Loucy (cell line): ENCODE results near the gene PEAK3.

Source experiments
- H2AFZ ChIP-seq: fragments of 200-600 bp; sonication (generic); 2 replicates; pipeline ENCODE4 v1.6.0; 2016; ENCODE audit warnings: antibody characterized with exemption, mild to moderate bottlenecking, low read length, moderate library complexity
- H3F3A ChIP-seq: fragments of 200-600 bp; 2 replicates; pipeline ENCODE4 v1.6.0; 2016; ENCODE audit warnings: antibody characterized with exemption, low read depth, mild to moderate bottlenecking
- H3K27me3 ChIP-seq: fragments of 200-600 bp; sonication (generic); 2 replicates; pipeline ENCODE4 v1.6.1; 2014; ENCODE audit warnings: low read length, mild to moderate bottlenecking; ENCODE audit not compliant: insufficient read depth, poor library complexity, severe bottlenecking
- H3K36me3 ChIP-seq: fragments of 200-600 bp; sonication (generic); 2 replicates; pipeline ENCODE4 v1.6.1; 2016; ENCODE audit warnings: low read length; ENCODE audit not compliant: insufficient read depth
- H3K4me1 ChIP-seq: fragments of 200-600 bp; sonication (generic); 2 replicates; pipeline ENCODE4 v1.5.1; 2014; ENCODE audit warnings: low read length, mild to moderate bottlenecking; ENCODE audit not compliant: insufficient read depth, poor library complexity, severe bottlenecking
- H3K4me2 ChIP-seq: fragments of 200-600 bp; sonication (generic); 2 replicates; pipeline ENCODE4 v1.6.0; 2014; ENCODE audit warnings: antibody characterized with exemption, low read length, low read depth, mild to moderate bottlenecking; ENCODE audit not compliant: poor library complexity, severe bottlenecking
- H3K4me3 ChIP-seq: fragments of 200-600 bp; sonication (generic); 2 replicates; pipeline ENCODE4 v1.5.1; 2014; ENCODE audit warnings: low read length, mild to moderate bottlenecking, mixed read lengths; ENCODE audit not compliant: poor library complexity, severe bottlenecking
- H3K79me2 ChIP-seq: fragments of 200-600 bp; sonication (generic); 2 replicates; pipeline ENCODE4 v1.6.1; 2014; ENCODE audit warnings: low read length; ENCODE audit not compliant: insufficient read depth
- H3K9ac ChIP-seq: fragments of 200-600 bp; sonication (generic); 2 replicates; pipeline ENCODE4 v1.6.0; 2014; ENCODE audit warnings: mild to moderate bottlenecking, low read depth, low read length, moderate library complexity; ENCODE audit not compliant: poor library complexity, severe bottlenecking
- H3K9me2 ChIP-seq: fragments of 200-600 bp; sonication (generic); replicated peaks from 2 replicates; pipeline ENCODE4 v1.6.1; 2016; ENCODE audit warnings: low read depth, low read length, mixed read lengths
- H3K9me3 ChIP-seq: fragments of 200-600 bp; sonication (generic); 2 replicates; pipeline ENCODE4 v1.6.1; 2014; ENCODE audit warnings: mild to moderate bottlenecking, antibody characterized with exemption, low read length, low read depth; ENCODE audit not compliant: insufficient read depth
- H4K20me1 ChIP-seq: fragments of 200-600 bp; sonication (generic); 2 replicates; pipeline ENCODE4 v1.6.0; 2014; ENCODE audit warnings: antibody characterized with exemption, low read length, mild to moderate bottlenecking; ENCODE audit not compliant: insufficient read depth, poor library complexity, severe bottlenecking
- CTCF ChIP-seq: fragments of 200-600 bp; sonication (generic); conservative IDR thresholded peaks from 2 replicates; pipeline ENCODE4 v1.5.1; 2014; ENCODE audit warnings: mild to moderate bottlenecking, antibody characterized with exemption, low read length
- EZH2phosphoT487 ChIP-seq: fragments of 200-600 bp; IDR thresholded peaks from 2 replicates; pipeline ENCODE4 v1.6.1; 2018; ENCODE audit warnings: antibody characterized with exemption, mild to moderate bottlenecking, moderate library complexity, borderline replicate concordance

PEAK3 gene

GRCh38 chr19:2253106-2254063 lies 28.6 kb downstream of the PEAK3 start:
- H3K27me3 ChIP-seq, result no peaks in the 10 kb centered on the region
- no peak overlapping the region for H2AFZ ChIP-seq
- no peaks in the 10 kb centered on the region for H3K79me2 ChIP-seq
- no peak overlapping the region for H3K9ac ChIP-seq
- H4K20me1 ChIP-seq, result no peaks in the 10 kb centered on the region
- no peaks in the 10 kb centered on the region for H3F3A ChIP-seq
- H3K9me3 ChIP-seq, result no peaks in the 10 kb centered on the region
- no peaks in the 10 kb centered on the region for H3K9me2 ChIP-seq
- TF ChIP-seq CTCF (peak; percentile 46), EZH2phosphoT487 (no peak)
- H3K4me3 ChIP-seq, result no peak overlapping the region
- no peak overlapping the region for H3K4me2 ChIP-seq
- peaks cover 17% of the 10 kb centered on the region; the same call in 1 of the 2 replicates for H3K36me3 ChIP-seq
- no peaks in the 10 kb centered on the region for H3K4me1 ChIP-seq

- H3K4me1 ChIP-seq, result no peaks in the 10 kb centered on the region
- H3K79me2 ChIP-seq, result no peaks in the 10 kb centered on the region
- H3K9ac ChIP-seq, result no peak overlapping the region
- H3K4me2 ChIP-seq, result no peak overlapping the region
- peaks cover 23% of the 10 kb centered on the region; the same call in 1 of the 2 replicates for H3K36me3 ChIP-seq
- no peaks in the 10 kb centered on the region for H3K9me2 ChIP-seq
- H4K20me1 ChIP-seq, result no peaks in the 10 kb centered on the region
- H3K27me3 ChIP-seq, result no peaks in the 10 kb centered on the region
- H3F3A ChIP-seq, result no peaks in the 10 kb centered on the region
- no peaks in the 10 kb centered on the region for H3K9me3 ChIP-seq
- H3K4me3 ChIP-seq, result no peak overlapping the region
- no peak for TF ChIP-seq EZH2phosphoT487
- H2AFZ ChIP-seq, result no peak overlapping the region
These were observed 29.2 kb downstream of the PEAK3 start for GRCh38 chr19:2252797-2253105.

- Histone ChIP-seq H3F3A (no peaks in the 10 kb centered on the region), H3K79me2 (no peaks in the 10 kb centered on the region), H4K20me1 (no peaks in the 10 kb centered on the region), H3K4me2 (no peak overlapping the region), H3K9me3 (no peaks in the 10 kb centered on the region), H3K4me1 (no peaks in the 10 kb centered on the region), H3K36me3 (peaks cover 28% of the 10 kb centered on the region; the same call in 1 of the 2 replicates), H3K9me2 (no peaks in the 10 kb centered on the region), H3K9ac (no peak overlapping the region), H3K27me3 (no peaks in the 10 kb centered on the region), H2AFZ (no peak overlapping the region), H3K4me3 (no peak overlapping the region)
- no peak for TF ChIP-seq CTCF
- TF ChIP-seq EZH2phosphoT487, result no peak
These were observed 29.7 kb downstream of the PEAK3 start for GRCh38 chr19:2252055-2252796.
